Left lung (tissue), 10 donors: Measurements from ENCODE around the gene SULT1C4. TPM values are rescaled to one million over a fixed set of nuclear protein-coding genes. Genes with fewer than 3 reads are reported as not detected.

ENCODE experiments used
- ATAC-seq: fragments of 200-7000 bp; cut with Tn5 transposase; one replicate; pipeline ENCODE4 v1.9.1; 2020; ENCODE audit warnings: moderate library complexity
- DNase-seq, 4 donors: peaks; one replicate each; pipeline ENCODE4 v3.0.0-alpha.2; 2013 to 2020
- H3K27ac ChIP-seq, 2 donors: fragments of 200-600 bp; sonication (generic) in 1 of 2; one replicate each; pipeline versions ENCODE4 v1.5.0 to v1.8.0; 2020 to 2021
- H3K27me3 ChIP-seq, 2 donors: fragments of 200-600 bp; sonication (generic) in 1 of 2; one replicate each; pipeline versions ENCODE4 v1.5.0 to v1.8.0; 2020 to 2021
- H3K36me3 ChIP-seq, 2 donors: fragments of 200-600 bp; sonication (generic) in 1 of 2; one replicate each; pipeline versions ENCODE4 v1.5.0 to v1.8.0; 2020 to 2021
- H3K4me1 ChIP-seq, 2 donors: fragments of 200-600 bp; one replicate each; pipeline ENCODE4 v1.8.0; 2021
- H3K4me3 ChIP-seq, 2 donors: fragments of 200-600 bp; sonication (generic) in 1 of 2; one replicate each; pipeline versions ENCODE4 v1.5.0 to v1.8.0; 2020 to 2021; ENCODE audit warnings: mild to moderate bottlenecking in 1 of 2
- H3K9me3 ChIP-seq, 2 donors: fragments of 200-600 bp; sonication (generic) in 1 of 2; one replicate each; pipeline versions ENCODE4 v1.5.0 to v1.8.0; 2020 to 2021
- CTCF ChIP-seq, 2 donors: fragments of 200-600 bp; sonication (generic) in 1 of 2; IDR thresholded peaks; one replicate each; pipeline versions ENCODE4 v1.5.0 to v1.8.0; 2021; ENCODE audit warnings: antibody characterized with exemption in 2 of 2
- intact Hi-C, 2 donors: fragments of 100-400 bp; cut with DNase I; formaldehyde crosslinking; loops; one replicate each; pipeline versions ENCODE4 v1.11.2 to v1.14.2; 2022
- polyA plus RNA-seq, 6 donors: library from polyadenylated mRNA; unstranded; fragments of 120-200 nt; gene quantifications; one replicate each; pipeline ENCODE4 v1.2.1, GENCODE V29; 2013; ENCODE audit not compliant: insufficient read length in 6 of 6
- total RNA-seq, 2 donors: library from RNA; stranded (reverse); fragmentation: NEBNext Ultra II Directional; extraction: Animal tissue kit (Norgen Biotek cat#: 25700); gene quantifications; one replicate each; pipeline ENCODE4 v1.2.1, GENCODE V29; 2021
- donor health status: DM: no; HTN: yes; CAD: no.
- donor health status: DM: no; HTN: no; CAD: no.

The SULT1C4 gene
- total and polyA plus RNA-seq, 8 donors, result 3.6 to 91.4 (median 63.5) TPM

GRCh38 chr2:108390340-108390739 is 12.6 kb downstream of the SULT1C4 start:
- DNase-seq (no peak), ATAC-seq (no peak)
- peaks cover 0 to 34% of the 10 kb centered on the region in 2 donors for H3K9me3 ChIP-seq
- peaks cover 0 to 13% of the 10 kb centered on the region in 2 donors for H3K36me3 ChIP-seq
- intact Hi-C loops, result no loop called here
- no peaks in the 10 kb centered on the region for H3K27me3 ChIP-seq
- TF ChIP-seq CTCF (IDR thresholded peaks at IDR 0.05), result no peak
- no peak overlapping the region for H3K27ac ChIP-seq
- H3K4me1 ChIP-seq, result no peaks in the 10 kb centered on the region
- H3K4me3 ChIP-seq, result no peak overlapping the region

- Histone ChIP-seq H3K36me3 (peaks cover 0 to 10% of the 10 kb centered on the region in 2 donors), H3K27me3 (no peaks in the 10 kb centered on the region), H3K4me3 (no peak overlapping the region), H3K4me1 (no peaks in the 10 kb centered on the region), H3K9me3 (peaks cover 0 to 34% of the 10 kb centered on the region in 2 donors), H3K27ac (no peak overlapping the region)
- intact Hi-C loops, result no loop called here
- no peak for TF ChIP-seq CTCF (IDR thresholded peaks at IDR 0.05)
- DNase-seq (no peak), ATAC-seq (no peak)
Observed at GRCh38 chr2:108392029-108392428, 14.3 kb downstream of the SULT1C4 start.

GRCh38 chr2:108393197-108393596 is 15.4 kb downstream of the SULT1C4 start:
- ATAC-seq, result no peak
- peaks cover 0 to 6% of the 10 kb centered on the region in 2 donors for H3K36me3 ChIP-seq
- intact Hi-C loops, result no loop called here

GRCh38 chr2:108395155-108395554 is 17.4 kb downstream of the SULT1C4 start:
- peaks cover 3 to 55% of the 10 kb centered on the region in 2 donors for H3K9me3 ChIP-seq
- H3K27me3 ChIP-seq, result no peaks in the 10 kb centered on the region
- no peak overlapping the region for H3K27ac ChIP-seq
- no peaks in the 10 kb centered on the region for H3K36me3 ChIP-seq
- H3K4me3 ChIP-seq, result no peak overlapping the region
- DNase-seq (no peak), ATAC-seq (no peak)
- intact Hi-C loops, result no loop called here
- H3K4me1 ChIP-seq, result no peaks in the 10 kb centered on the region
- no peak for TF ChIP-seq CTCF (IDR thresholded peaks at IDR 0.05)

More at GRCh38 chr2:108393197-108393596, 15.4 kb downstream of the SULT1C4 start:
- no peak for TF ChIP-seq CTCF (IDR thresholded peaks at IDR 0.05)
- no peak for DNase-seq
- Histone ChIP-seq H3K27me3 (no peaks in the 10 kb centered on the region), H3K27ac (no peak overlapping the region), H3K4me1 (no peaks in the 10 kb centered on the region), H3K4me3 (no peak overlapping the region), H3K9me3 (peaks cover 0 to 36% of the 10 kb centered on the region in 2 donors)

- Histone ChIP-seq H3K4me3 (no peak overlapping the region), H3K36me3 (no peaks in the 10 kb centered on the region), H3K4me1 (no peaks in the 10 kb centered on the region), H3K9me3 (peaks cover 3 to 63% of the 10 kb centered on the region in 2 donors), H3K27ac (no peak overlapping the region), H3K27me3 (no peaks in the 10 kb centered on the region)
- no peak for ATAC-seq
- TF ChIP-seq CTCF (IDR thresholded peaks at IDR 0.05), result no peak
- DNase-seq, result no peak
- intact Hi-C loops, result no loop called here
Observed at GRCh38 chr2:108396845-108397244, 19.1 kb downstream of the SULT1C4 start.
